ENCODE measurements around the gene ABHD17B.

- TF ChIP-seq CTCF (IDR thresholded peaks at IDR 0.05; ENCODE audit: extremely low read depth in 1 of 2, insufficient read depth in 1 of 2, low read depth in 1 of 2, low read length in 2 of 2): no peak
- no peak for TF ChIP-seq POLR2A (IDR thresholded peaks at IDR 0.05; ENCODE audit: low read depth, low read length)
- no peak for TF ChIP-seq MYC (IDR thresholded peaks at IDR 0.05; ENCODE audit: low read depth, low read length)
These were observed 63.1 kb downstream of the ABHD17B start for GRCh38 chr9:71847892-71848291.
